Measurements from ENCODE around the gene NR2E1.

Gene NR2E1

GRCh38 chr6:108165714-108166663, at the start of gene NR2E1:
TSS of gene NR2E1 (plus strand) at chr6:108166022. CDS start at chr6:108166766, 744 bp downstream.
- no peak for DNase-seq

GRCh38 chr6:108116546-108117426, 49.0 kb upstream of the NR2E1 start:
- no peak for DNase-seq

GRCh38 chr6:108117427-108118358, 48.1 kb upstream of the NR2E1 start:
- DNase-seq = no peak

- DNase-seq = no peak
These were observed 47.5 kb upstream of the NR2E1 start for GRCh38 chr6:108118359-108118724.

GRCh38 chr6:108118810-108119768, 46.7 kb upstream of the NR2E1 start:
- DNase-seq = no peak

GRCh38 chr6:108119769-108120141, 46.1 kb upstream of the NR2E1 start:
- DNase-seq = no peak

- DNase-seq = no peak
These were observed 45.5 kb upstream of the NR2E1 start for GRCh38 chr6:108120311-108120710.

- DNase-seq = no peak
These were observed 44.2 kb upstream of the NR2E1 start for GRCh38 chr6:108121612-108122011.

GRCh38 chr6:108123481-108123929, 42.3 kb upstream of the NR2E1 start:
- no peak for DNase-seq

- no peak for DNase-seq
These were observed 41.9 kb upstream of the NR2E1 start for GRCh38 chr6:108123946-108124345.

- no peak for DNase-seq
These were observed 38.8 kb upstream of the NR2E1 start for GRCh38 chr6:108127056-108127455.

GRCh38 chr6:108127826-108128225, 38.0 kb upstream of the NR2E1 start:
- DNase-seq = no peak

GRCh38 chr6:108130262-108130661, 35.6 kb upstream of the NR2E1 start:
- no peak for DNase-seq

- DNase-seq = no peak
These were observed 33.0 kb upstream of the NR2E1 start for GRCh38 chr6:108132863-108133262.

- DNase-seq = peak; percentile 16
These were observed 32.1 kb upstream of the NR2E1 start for GRCh38 chr6:108133594-108134179.

GRCh38 chr6:108134213-108134970, 31.4 kb upstream of the NR2E1 start:
- no peak for DNase-seq

GRCh38 chr6:108142240-108142639, 23.6 kb upstream of the NR2E1 start:
- no peak for DNase-seq

- DNase-seq = no peak
These were observed 20.2 kb upstream of the NR2E1 start for GRCh38 chr6:108145639-108146038.

GRCh38 chr6:108152446-108152845, 13.4 kb upstream of the NR2E1 start:
- no peak for DNase-seq

All from GOT3 (cell line).